Sigmoid colon (tissue), 4 donors: ENCODE results near the gene PECR.

Experiments
- EP300 ChIP-seq, 4 donors: sonication (generic); formaldehyde crosslinking; IDR thresholded peaks; one replicate each; pipeline ENCODE4 v1.6.1; 2017; ENCODE audit warnings: antibody characterized with exemption in 4 of 4
- POLR2A ChIP-seq, 2 donors: fragments of 450-650 bp; IDR thresholded peaks; one replicate each; pipeline ENCODE4 v1.6.1; 2016; ENCODE audit warnings: antibody characterized with exemption in 2 of 2, mild to moderate bottlenecking in 2 of 2, moderate library complexity in 2 of 2
- POLR2AphosphoS5 ChIP-seq, 4 donors: sonication (generic); formaldehyde crosslinking; IDR thresholded peaks; one replicate each; pipeline ENCODE4 v1.6.1; 2017; ENCODE audit warnings: antibody characterized with exemption in 4 of 4
- TF ChIP-seq, protein P1 (sequence below), 4 experiments: fragments of 450-650 bp in 3 of 4; fragments of 200-600 bp in 1 of 4; IDR thresholded peaks; one replicate each; pipeline ENCODE4 v1.5.1; 2016 to 2019; ENCODE audit warnings: antibody characterized with exemption in 4 of 4, mild to moderate bottlenecking in 3 of 4, moderate library complexity in 2 of 4

DNA sequence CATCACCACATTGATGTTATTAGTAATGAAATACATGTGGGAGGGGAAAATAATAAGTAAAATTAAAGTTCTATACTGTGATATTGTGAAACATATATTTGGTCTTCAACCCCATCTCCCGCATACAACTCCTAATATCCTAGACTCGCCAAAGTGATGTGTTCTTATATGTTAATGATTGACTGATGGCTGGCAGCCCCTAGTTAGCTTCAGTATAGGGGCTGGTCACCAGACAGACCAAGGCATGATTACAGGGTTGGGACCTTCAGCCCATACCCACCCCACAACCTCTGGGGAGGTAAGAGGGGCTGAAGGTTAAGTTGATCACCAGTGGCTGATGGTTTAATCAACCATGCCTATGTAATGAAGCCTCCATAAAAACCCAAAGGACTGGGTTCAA is 40.2 kb downstream of the PECR start:
- TF ChIP-seq, protein P1, sequence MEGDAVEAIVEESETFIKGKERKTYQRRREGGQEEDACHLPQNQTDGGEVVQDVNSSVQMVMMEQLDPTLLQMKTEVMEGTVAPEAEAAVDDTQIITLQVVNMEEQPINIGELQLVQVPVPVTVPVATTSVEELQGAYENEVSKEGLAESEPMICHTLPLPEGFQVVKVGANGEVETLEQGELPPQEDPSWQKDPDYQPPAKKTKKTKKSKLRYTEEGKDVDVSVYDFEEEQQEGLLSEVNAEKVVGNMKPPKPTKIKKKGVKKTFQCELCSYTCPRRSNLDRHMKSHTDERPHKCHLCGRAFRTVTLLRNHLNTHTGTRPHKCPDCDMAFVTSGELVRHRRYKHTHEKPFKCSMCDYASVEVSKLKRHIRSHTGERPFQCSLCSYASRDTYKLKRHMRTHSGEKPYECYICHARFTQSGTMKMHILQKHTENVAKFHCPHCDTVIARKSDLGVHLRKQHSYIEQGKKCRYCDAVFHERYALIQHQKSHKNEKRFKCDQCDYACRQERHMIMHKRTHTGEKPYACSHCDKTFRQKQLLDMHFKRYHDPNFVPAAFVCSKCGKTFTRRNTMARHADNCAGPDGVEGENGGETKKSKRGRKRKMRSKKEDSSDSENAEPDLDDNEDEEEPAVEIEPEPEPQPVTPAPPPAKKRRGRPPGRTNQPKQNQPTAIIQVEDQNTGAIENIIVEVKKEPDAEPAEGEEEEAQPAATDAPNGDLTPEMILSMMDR (IDR thresholded peaks at IDR 0.05) = no peak
- TF ChIP-seq EP300 (IDR thresholded peaks at IDR 0.05) = no peak
- TF ChIP-seq POLR2A (IDR thresholded peaks at IDR 0.05) = no peak
- no peak for TF ChIP-seq POLR2AphosphoS5 (IDR thresholded peaks at IDR 0.05)
